IPS-15b (cell line): ENCODE data around the gene USH1G.
"Not testable (repeated sequence)": the region's sequence is repeated elsewhere in the genome, so short reads cannot be mapped to it uniquely, and the experiment has no call there.

Experiments used
- H3K27me3 ChIP-seq: one replicate; pipeline ENCODE4 v1.6.1; 2013; ENCODE audit warnings: low read length; ENCODE audit not compliant: control insufficient read depth, insufficient read depth
- H3K36me3 ChIP-seq: one replicate; pipeline ENCODE4 v1.6.1; 2013; ENCODE audit warnings: low read length; ENCODE audit not compliant: control insufficient read depth, insufficient read depth
- H3K4me1 ChIP-seq: one replicate; pipeline ENCODE4 v1.6.1; 2013; ENCODE audit warnings: mild to moderate bottlenecking, low read length; ENCODE audit not compliant: control insufficient read depth, insufficient read depth
- H3K4me3 ChIP-seq: one replicate; pipeline ENCODE4 v1.5.1; 2013; ENCODE audit warnings: low read depth, low read length
- H3K9ac ChIP-seq: one replicate; pipeline ENCODE4 v1.6.1; 2013; ENCODE audit warnings: low read depth, mild to moderate bottlenecking, low read length
- H3K9me3 ChIP-seq: one replicate; pipeline ENCODE4 v1.6.1; 2013; ENCODE audit warnings: mild to moderate bottlenecking, low read length; ENCODE audit not compliant: control insufficient read depth, insufficient read depth

Gene USH1G

GRCh38 chr17:74907012-74907411 is 16.0 kb downstream of the USH1G start:
- Histone ChIP-seq H3K27me3 (no peaks in the 10 kb centered on the region), H3K9me3 (no peaks in the 10 kb centered on the region), H3K36me3 (no peaks in the 10 kb centered on the region), H3K9ac (no peak overlapping the region), H3K4me1 (peaks cover 5% of the 10 kb centered on the region), H3K4me3 (no peak overlapping the region)

DNA sequence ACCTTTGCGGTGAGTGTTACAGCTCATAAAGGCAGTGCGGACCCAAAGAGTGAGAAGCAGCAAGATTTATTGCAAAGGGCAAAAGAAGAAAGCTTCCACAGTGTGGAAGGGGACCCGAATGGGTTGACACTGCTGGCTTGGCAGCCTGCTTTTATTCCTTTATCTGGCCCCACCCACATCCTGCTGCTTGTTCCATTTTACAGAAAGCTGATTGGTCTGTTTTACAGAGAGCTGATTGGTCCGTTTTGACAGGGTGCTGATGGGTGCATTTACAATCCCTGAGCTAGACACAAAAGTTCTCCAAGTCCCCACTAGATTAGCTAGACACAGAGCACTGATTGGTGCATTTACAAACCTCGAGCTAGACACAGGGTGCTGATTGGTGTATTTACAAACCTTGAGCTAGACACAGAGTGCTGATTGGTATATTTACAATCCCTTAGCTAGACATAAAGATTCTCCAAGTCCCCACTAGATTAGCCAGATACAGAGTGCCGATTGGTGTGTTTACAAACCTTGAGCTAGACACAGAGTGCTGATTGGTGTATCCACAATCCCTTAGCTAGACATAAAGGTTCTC is 16.8 kb downstream of the USH1G start:
- H3K4me1 ChIP-seq, H3K27me3 ChIP-seq, H3K36me3 ChIP-seq, H3K9ac ChIP-seq, H3K4me3 ChIP-seq, H3K9me3 ChIP-seq: not testable (repeated sequence)

- no peak overlapping the region for H3K9ac ChIP-seq
- H3K36me3 ChIP-seq, result no peaks in the 10 kb centered on the region
- peaks cover 5% of the 10 kb centered on the region for H3K4me1 ChIP-seq
- H3K27me3 ChIP-seq, result no peaks in the 10 kb centered on the region
- H3K4me3 ChIP-seq, result no peak overlapping the region
- no peaks in the 10 kb centered on the region for H3K9me3 ChIP-seq
Observed at GRCh38 chr17:74904687-74905409, 18.2 kb downstream of the USH1G start.

DNA sequence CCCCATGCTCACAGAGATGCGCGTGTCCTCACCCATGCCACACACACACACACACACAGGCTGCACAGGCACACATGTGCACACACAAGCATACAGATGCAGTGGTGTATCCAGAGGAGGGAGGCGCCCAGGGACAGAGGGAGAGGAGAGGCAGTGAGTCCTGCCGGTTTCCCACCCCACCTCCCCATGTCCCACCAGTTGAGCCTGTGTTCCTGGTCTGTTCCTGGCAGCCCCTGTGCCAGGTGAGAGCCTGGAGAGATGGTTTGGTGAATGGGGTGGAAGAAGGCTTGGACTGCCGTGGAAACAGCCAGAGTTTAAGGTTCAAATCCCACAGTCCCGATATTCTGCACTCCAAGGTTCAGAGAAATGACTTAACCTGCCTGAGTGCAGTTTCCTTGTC is 19.4 kb downstream of the USH1G start:
- H3K9me3 ChIP-seq, result no peaks in the 10 kb centered on the region
- no peak overlapping the region for H3K9ac ChIP-seq
- no peaks in the 10 kb centered on the region for H3K36me3 ChIP-seq
- no peaks in the 10 kb centered on the region for H3K27me3 ChIP-seq
- H3K4me3 ChIP-seq, result no peak overlapping the region
- no peaks in the 10 kb centered on the region for H3K4me1 ChIP-seq

DNA sequence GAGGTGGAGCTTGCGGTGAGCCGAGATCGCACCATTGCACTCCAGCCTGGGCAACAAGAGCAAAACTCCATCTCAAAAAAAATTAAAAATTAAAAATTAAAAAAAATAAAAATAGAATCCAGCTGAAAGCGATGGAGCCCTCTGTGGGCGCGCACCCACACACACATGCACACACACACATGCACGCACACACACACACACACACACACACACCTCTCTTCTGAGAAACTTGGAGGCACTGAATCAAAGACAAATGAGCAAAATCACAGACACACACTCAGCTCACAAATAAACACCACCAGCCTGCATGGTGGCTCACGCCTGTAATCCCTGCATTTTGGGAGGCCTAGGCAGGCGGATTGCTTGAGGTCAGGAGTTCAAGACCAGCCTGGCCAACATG is 20.0 kb downstream of the USH1G start:
- no peak overlapping the region for H3K9ac ChIP-seq
- H3K4me3 ChIP-seq, result no peak overlapping the region
- no peaks in the 10 kb centered on the region for H3K27me3 ChIP-seq
- no peaks in the 10 kb centered on the region for H3K9me3 ChIP-seq
- H3K4me1 ChIP-seq, result no peaks in the 10 kb centered on the region
- H3K36me3 ChIP-seq, result no peaks in the 10 kb centered on the region

DNA sequence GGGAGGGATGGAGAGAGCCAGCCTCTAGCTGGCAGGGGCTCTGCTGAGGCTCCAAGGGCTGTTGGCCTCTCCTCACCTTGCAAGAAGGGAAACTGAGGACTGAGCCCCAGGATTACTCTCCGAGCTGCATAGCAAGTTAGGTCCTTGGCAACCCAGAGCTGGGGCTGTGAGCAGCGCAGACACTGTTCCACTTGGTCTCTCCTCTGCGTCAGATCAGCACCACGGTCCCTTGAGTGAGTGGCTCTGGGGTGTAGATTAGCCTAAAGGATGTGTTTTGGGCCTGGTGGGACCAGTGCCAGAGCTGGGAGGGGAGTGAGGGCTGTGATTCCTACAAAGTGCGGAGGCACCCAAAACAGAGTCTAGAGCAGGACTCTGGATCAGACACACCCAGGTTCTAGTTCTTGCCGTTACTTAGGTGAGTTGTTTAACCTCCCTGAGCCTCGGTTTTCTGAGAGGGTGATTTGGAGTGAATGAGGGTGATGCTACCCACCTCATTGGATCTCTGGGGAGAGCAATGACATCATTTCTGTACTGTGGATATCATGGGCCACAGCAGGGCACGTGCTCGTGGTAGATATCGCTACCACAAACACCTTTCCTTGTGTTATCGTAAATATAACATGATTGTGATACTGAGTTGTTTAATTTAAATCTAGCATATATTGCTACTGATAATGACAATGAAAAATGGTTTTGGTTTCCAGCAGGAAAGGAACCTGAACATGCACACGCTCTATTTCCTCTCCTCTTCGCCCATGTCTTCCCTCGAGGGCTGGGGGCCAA is 21.5 kb downstream of the USH1G start:
- no peaks in the 10 kb centered on the region for H3K9me3 ChIP-seq
- peaks cover 3% of the 10 kb centered on the region for H3K27me3 ChIP-seq
- H3K4me3 ChIP-seq, result no peak overlapping the region
- H3K9ac ChIP-seq, result no peak overlapping the region
- H3K36me3 ChIP-seq, result no peaks in the 10 kb centered on the region
- H3K4me1 ChIP-seq, result no peaks in the 10 kb centered on the region

- H3K4me3 ChIP-seq, result no peak overlapping the region
- H3K4me1 ChIP-seq, result no peaks in the 10 kb centered on the region
- H3K27me3 ChIP-seq, result peaks cover 11% of the 10 kb centered on the region
- no peaks in the 10 kb centered on the region for H3K36me3 ChIP-seq
- no peaks in the 10 kb centered on the region for H3K9me3 ChIP-seq
- no peak overlapping the region for H3K9ac ChIP-seq
Observed at GRCh38 chr17:74900208-74900607, 22.8 kb downstream of the USH1G start.

DNA sequence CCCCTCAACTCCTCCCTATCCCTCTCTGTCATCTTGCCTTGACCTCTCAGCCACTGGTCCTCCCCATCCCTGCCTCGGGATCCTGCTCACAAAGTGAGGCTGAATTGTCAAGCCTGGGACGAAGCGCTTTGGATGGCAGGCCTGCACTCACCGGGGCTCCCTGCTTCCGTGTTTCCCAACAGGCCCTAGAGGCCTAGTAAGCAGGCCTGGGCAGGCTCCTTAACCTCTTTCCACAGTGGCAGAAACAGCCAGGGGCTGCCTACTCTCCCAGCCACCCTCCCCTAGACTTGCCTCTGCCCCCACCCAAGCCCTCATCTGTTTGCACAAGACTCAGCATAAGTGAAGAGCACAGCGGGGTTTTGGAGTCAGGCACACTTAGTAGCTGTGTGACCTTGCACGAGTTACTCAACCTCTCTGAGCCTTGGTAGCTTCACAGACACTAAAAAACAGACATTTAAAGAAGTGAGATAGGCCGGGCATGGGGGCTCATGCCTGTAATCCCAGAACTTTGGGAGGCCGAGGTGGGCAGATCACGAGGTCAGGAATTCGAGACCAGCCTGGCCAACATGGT is 24.6 kb downstream of the USH1G start:
- Histone ChIP-seq H3K36me3 (no peaks in the 10 kb centered on the region), H3K27me3 (peaks cover 24% of the 10 kb centered on the region), H3K4me3 (no peak overlapping the region), H3K9me3 (no peaks in the 10 kb centered on the region), H3K4me1 (peaks cover 3% of the 10 kb centered on the region), H3K9ac (no peak overlapping the region)

DNA sequence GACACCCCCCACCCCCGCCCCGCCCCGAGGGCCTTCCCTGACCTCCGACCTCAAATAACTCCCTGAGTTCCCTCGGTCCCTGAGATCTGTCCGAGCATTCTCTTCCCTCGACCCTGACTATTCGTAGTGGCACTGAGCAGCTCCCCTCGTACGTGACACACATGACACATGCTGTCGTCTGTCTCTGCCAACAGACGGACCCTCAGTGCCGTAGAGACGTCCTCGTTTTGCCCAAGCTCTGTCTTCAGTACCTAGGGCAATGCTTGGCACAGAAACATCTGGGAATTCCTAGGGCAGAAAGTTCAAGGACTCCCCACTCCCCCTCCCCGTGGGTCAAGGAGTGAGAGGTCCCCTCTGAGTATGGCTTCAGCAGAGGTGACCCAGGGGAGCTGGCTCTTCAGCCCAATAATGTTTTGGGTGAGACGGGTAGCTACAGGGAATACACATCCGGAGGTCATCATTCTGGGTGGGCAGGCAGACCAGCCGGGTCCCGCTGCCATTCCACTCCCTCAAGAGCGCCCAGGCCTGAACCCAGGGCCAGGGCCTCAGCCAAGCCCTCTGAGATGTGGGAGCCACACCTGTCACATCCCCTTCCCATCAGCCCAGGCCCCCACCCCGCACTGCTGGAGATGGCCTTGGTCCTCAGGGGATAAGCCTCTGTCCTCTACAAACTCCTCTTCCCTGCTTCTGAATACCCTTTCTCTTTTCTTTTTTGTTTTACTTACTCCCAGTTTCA is 29.0 kb downstream of the USH1G start:
- H3K9ac ChIP-seq, result no peak overlapping the region
- peak overlapping the region; percentile 75 for H3K4me3 ChIP-seq
- no peaks in the 10 kb centered on the region for H3K9me3 ChIP-seq
- no peaks in the 10 kb centered on the region for H3K36me3 ChIP-seq
- H3K4me1 ChIP-seq, result peaks cover 3% of the 10 kb centered on the region
- H3K27me3 ChIP-seq, result peaks cover 44% of the 10 kb centered on the region

GRCh38 chr17:74892974-74893911 is 29.8 kb downstream of the USH1G start, which contains the start of gene FADS6:
TSS of gene FADS6 (minus strand) at chr17:74893633. CDS start at chr17:74893595, 38 bp downstream.
- H3K4me3 ChIP-seq, result peak within 1 kb of the TSS; percentile 75
- H3K9me3 ChIP-seq, result no peaks in the 10 kb centered on the region
- H3K27me3 ChIP-seq, result peaks cover 44% of the 10 kb centered on the region
- H3K9ac ChIP-seq, result no peak within 1 kb of the TSS
- H3K36me3 ChIP-seq, result no peaks in the 10 kb centered on the region
- H3K4me1 ChIP-seq, result peaks cover 3% of the 10 kb centered on the region
